Kidney tubule cell (primary cell): Measurements from ENCODE around the gene SH2D5.

Experiments used
- DNase-seq: peaks from one replicate; pipeline ENCODE4 v3.0.0-alpha.2; 2018; ENCODE audit warnings: low spot score

Gene SH2D5

DNA sequence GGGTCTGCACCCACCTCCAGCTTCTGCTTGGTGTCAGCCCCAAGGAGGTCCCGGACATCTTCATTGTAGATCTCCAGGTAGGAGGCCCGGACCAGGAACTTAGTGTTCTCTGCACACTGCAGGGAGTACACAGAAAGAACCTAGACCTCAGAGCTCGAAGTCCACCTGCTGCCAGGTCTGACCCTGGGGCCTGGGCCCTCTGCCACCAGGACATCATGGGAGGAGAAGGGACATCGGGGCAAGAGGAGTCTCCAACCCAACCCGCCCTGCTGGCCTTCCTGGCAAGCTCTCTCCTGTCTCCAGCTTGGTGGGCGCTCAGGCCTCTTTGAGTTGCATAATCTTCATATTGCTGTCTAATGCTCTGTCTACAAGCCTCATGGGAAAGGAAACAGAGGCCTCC is 19.1 kb downstream of the SH2D5 start:
- no peak for DNase-seq

DNA sequence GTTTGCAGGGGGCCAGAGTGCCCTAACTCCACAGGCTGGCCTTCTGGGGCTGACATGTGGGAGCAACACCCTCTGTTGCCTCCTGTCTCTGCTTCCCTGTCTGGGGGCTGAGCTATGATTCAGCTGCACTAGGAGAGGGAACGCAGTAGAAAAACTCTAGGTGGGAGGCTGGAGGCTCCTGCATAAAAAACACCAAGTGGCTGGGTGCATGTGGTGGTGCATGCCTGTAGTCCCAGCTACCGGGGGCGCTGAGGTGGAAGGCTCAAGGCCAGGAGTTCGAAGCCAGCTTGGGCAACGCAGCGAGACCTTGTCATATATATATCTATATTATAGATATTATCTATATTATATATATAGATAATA is 20.3 kb downstream of the SH2D5 start:
- DNase-seq = no peak

- no peak for DNase-seq
Measured at GRCh38 chr1:20711285-20712214, 21.0 kb downstream of the SH2D5 start.

- no peak for DNase-seq
Measured at GRCh38 chr1:20710469-20711284, 21.8 kb downstream of the SH2D5 start.

DNA sequence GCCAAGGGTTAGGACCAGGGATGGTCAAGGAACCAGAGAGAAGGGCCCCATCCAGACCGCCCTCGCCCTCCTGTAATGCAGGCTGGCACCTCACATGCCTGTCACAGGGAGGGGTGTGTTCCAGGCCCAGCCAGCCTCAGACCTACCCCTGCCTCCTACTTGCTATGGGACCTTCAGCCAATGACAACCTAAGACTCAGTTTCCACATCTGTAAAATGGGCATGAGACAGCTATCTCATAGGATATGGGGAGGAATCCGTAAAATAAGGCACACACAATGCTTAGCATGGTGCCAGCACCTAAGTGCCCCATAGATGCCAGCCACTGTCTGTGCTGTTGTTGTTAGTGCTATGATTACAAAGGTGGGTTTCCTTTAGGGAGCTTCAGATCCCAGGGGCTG is 22.6 kb downstream of the SH2D5 start:
- no peak for DNase-seq

DNA sequence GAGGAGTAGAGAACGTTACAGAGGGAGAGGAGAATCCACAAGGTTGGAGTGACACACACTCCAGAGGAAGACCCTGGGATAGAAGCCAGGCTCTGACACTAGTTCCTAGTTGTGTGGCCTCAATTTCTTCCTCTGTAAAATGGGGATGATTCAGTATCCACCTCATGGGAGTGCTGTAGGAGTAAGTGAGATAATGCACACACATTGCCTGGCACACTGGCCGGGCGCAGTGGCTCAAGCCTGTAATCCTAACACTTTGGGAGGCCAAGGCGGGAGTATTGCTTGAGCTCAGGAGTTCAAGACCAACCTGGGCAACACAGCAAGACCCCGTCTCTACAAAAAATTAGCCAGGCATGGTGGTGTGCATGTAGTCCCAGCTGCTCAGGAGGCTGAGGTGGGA is 23.6 kb downstream of the SH2D5 start:
- no peak for DNase-seq

- no peak for DNase-seq
Measured at GRCh38 chr1:20708057-20708456, 24.4 kb downstream of the SH2D5 start.

GRCh38 chr1:20706841-20707240 is 25.7 kb downstream of the SH2D5 start:
- DNase-seq = no peak

- no peak for DNase-seq
Measured at GRCh38 chr1:20705203-20705755, 27.2 kb downstream of the SH2D5 start.

DNA sequence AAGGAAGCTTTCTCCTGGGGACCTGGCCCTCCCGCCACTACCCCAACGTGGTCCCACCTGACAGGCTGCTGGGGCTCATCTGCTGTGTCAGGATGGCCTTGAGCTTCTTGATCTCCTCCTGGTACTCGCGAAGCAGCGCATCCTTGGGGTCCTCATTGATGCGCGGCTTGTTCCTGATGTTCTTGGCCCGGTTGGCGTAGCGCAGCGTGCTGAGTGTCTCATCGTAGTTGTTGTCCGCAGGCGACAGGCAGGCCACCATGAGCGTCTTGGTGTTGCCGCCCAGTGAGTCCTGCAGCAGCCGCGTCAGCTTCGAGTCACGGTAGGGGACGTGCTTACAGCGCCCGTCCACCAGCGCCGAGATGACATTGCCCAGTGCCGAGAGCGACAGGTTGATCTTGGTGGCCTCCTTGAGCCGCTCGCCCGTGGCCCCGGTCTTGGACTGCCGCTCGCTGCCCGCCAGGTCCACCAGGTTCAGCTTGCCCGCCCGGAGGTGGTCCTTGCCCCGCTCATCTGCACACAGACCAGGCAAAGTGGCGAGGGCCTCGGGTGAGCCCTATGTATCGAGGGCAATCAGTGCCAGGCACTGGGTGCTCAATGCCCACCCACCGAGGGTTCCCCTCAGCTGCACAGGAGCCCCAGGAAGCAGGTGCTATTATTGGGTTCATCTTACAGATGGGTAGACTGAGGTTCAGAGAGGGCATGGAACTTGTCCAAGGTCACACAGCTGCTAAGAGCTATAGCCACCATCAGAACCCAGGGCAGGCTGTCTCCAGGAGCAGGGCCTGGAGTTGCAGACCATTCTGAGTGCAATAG is 27.9 kb downstream of the SH2D5 start:
- DNase-seq = no peak

DNA sequence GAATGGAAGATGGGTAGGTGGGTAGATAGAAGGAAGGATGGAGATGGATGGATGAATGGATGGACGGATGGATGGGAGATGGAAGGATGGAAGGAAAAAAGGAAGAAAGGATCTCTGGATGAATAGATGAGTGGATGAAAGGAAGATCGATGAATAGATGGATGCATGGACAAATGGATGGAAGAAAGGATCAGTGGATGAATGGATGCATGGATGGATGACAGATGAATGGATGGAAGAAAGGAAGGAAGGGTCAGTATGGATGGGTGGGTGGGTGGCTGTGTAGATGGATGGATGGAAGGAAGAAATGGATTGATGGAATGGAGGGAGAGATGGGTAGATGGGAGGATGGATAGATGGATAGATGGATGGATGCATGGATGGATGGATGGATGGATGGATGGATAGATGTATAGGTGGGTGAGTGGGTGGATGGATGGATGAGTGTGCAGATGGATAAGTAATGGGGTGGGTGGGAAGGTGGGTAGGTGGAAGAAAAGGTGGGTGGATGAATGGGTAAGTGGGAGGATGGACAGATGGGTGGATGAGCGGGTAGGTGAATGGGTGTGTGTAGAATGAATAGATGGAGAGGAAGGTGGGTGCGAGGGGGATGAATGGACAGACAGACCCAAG is 29.3 kb downstream of the SH2D5 start:
- DNase-seq = no peak

- DNase-seq = peak; percentile 23
Measured at GRCh38 chr1:20702416-20702815, 30.1 kb downstream of the SH2D5 start.

DNA sequence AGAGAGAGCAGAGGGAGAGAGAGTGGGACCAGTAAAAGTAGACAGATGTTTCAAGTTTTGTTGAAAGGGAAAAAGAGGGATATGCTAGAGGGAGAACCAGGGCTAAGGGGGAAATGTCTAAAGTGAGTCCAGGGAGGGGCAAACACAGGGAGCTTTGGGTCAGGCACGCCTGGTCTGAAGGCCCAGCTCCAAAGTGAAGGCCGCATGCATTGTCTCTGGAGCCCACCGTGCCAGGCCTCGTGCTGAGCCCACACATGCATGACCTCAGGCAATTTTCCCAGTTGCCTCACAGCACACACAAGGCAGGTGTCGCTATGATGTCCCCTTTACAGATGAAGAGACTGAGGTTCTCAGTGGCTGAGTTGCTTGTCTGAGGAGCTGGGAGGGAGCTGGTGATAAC is 30.7 kb downstream of the SH2D5 start:
- DNase-seq = no peak

DNA sequence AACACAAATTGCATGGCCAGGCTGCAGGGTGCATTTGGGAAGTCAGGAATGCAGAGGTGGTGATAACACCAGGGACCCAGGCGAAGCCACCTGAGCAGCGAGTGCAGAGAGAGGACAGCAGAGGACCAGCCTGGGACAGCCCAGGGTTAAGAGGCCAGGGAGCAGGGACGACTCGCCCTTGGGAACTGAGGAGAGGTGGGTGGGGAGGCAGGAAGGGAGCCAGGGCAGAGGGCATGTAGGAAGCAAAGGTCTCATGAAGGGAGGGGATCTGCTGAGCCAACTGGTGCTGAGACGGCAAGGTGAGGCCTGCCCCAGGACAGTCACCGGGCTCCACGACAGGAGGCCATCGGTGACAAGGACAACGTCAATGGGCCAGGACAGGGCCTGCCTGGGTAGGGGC is 31.1 kb downstream of the SH2D5 start:
- DNase-seq = no peak

DNA sequence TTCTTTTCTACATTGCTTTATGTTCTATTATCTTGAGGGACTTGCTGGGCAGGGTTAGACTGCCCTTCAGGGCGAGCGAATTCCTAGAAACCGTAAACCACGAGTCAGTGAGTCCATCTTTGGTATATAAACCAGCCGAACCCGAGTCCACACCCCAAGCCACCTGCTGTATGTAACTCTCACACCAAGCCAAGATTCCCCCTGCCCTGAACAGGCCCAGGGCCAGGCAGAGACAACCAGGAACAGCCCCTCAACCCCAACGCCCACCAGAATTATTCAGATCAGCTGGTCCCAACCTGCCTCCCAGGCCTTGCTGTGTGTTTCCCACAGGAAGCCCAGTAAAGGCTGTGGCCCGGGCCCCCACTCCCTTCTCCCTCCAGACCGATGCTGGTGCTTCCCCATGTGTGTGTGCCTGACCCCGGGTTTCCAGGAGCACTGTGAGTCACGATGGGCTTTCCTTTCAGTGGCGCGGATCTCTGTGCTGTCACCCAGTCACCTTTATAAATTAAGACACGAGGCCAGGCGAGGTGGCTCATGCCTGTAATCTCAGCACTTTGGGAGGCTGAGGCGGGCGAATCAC is 31.8 kb downstream of the SH2D5 start:
- no peak for DNase-seq

DNA sequence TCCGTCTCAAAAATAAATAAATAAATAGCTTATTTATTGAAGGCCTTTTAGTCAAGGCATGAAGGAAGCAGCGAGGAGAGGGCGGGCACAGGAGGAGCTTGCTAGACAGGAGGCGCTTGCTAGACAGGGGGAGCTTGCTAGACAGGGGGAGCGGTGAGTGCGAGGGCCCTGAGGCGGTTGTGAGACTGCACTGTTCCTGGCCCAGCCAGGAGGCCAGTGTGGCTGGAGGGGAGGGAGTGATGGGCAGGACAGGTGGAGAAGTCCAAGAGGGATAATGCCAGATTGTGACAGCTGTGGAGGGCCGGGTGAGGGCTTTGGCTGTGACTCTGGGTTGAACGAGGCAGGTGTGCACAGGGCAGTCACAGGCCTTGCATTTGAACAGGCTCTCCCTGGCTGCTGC is 32.9 kb downstream of the SH2D5 start:
- DNase-seq = no peak

GRCh38 chr1:20698195-20698910 is 34.1 kb downstream of the SH2D5 start:
- peak; percentile 61 for DNase-seq

DNA sequence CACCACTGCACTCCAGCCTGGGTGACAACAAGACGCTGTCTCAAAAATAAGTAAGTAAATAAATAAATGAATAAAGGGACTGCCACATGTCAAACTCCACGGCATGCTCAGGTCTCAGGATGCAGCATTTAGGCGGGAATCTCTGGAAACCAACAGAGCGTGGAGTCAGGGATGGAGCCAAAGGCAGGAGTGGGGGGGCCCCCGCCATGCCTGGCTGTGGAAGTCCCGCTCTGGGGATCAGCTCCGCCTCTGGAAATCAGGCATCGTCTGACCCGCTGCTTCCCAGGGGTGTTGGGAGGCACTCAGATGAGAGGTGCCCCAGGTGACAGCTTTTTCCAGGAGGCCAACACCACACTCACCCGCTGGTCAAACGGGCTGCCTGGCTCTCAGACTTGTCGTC is 34.9 kb downstream of the SH2D5 start:
- DNase-seq = no peak

DNA sequence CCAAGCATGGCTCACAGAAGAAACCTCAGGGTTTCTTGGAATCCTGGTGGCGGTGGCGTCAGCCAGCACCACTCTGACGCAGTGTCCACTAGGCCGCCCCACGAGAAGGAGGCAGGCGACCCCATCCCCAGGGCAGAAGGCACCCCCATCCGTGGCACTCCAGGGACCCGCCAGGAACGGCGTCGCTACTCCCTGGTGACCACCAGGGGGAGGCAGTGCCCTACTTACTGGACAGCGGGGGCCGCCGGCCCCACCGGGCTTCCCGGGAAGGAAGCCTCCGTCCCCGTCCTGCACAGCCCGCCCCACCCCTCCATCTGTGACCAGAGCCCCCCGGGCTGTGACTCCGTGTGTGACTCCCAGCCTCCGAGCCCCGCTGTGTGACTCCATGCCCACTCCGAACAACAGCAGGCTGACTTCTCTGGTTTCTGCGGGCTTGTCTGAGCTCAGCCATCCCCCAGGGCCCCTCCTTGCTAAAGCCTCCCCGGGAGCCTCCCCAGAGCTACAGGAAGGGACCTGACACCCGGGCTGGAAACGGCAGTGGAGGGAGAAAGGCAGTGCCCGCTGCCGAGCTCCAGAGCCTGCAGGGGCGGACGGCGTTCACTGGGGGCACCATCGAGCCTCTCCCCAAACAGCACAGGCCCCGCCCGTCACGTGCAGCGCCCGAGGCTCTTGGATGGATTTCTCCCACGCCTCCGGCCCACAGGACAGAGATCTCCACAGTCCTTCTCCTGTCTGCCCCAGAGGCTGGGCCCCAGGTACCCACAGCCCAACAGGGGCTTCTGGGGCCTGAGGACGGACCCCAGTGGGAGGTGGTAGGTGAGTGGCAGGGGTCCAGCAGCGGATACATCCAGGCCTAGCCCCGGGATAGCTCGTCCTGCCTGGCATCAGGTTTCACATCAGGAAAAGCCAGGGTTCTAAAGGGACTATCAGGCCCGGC is 35.8 kb downstream of the SH2D5 start:
- DNase-seq = peak; percentile 93
